MG63 (cell line): ENCODE measurements around the gene ORAI3. TPM values are rescaled to one million over a fixed set of nuclear protein-coding genes. Genes with fewer than 3 reads are reported as not detected.

Experiments used
- total RNA-seq: library from RNA; depleted of rRNA; stranded (reverse); fragments of >200 nt; shearing (Covaris generic); gene quantifications from 2 replicates; pipeline ENCODE4 v1.2.3, GENCODE V29; 2014; ENCODE audit warnings: low replicate concordance; rRNA removed

The ORAI3 gene
- total RNA-seq, 1 experiment from 2014 or later: 4.2 TPM

Other genes with a start within 250 kb of the ORAI3 start
- 2.6 and 6.9 TPM in 2 replicates for gene SRCAP, start 249.9 kb upstream of the ORAI3 start, total RNA-seq
- gene PHKG2, start 200.6 kb upstream of the ORAI3 start, total RNA-seq: 18.3 and 25.2 TPM in 2 replicates
- 4.1 and 9.1 TPM in 2 replicates for gene CFAP119, start 187.0 kb upstream of the ORAI3 start, total RNA-seq
- gene RNF40, start 186.7 kb upstream of the ORAI3 start, total RNA-seq: 116 and 127 TPM in 2 replicates
- gene ZNF629, start 161.9 kb upstream of the ORAI3 start, total RNA-seq: 10.3 and 13.6 TPM in 2 replicates
- gene BCL7C, start 55.0 kb upstream of the ORAI3 start, total RNA-seq: 64.3 and 70.8 TPM in 2 replicates
- not detected in 2 replicates for gene CTF1, start 52.5 kb upstream of the ORAI3 start, total RNA-seq
- 19.5 and 31.2 TPM in 2 replicates for gene FBXL19, start 25.5 kb upstream of the ORAI3 start, total RNA-seq
- gene SETD1A, start 8.7 kb downstream of the ORAI3 start, total RNA-seq: 0.17 and 0.76 TPM in 2 replicates
- gene HSD3B7, start 36.1 kb downstream of the ORAI3 start, total RNA-seq: 2.1 and 5.0 TPM in 2 replicates
- gene STX1B, start 61.6 kb downstream of the ORAI3 start, total RNA-seq: not detected in 2 replicates
- 31.6 and 47.1 TPM in 2 replicates for gene STX4, start 84.5 kb downstream of the ORAI3 start, total RNA-seq
- 34.1 and 47.4 TPM in 2 replicates for gene ZNF668, start 125.2 kb downstream of the ORAI3 start, total RNA-seq
- gene ZNF646, start 125.4 kb downstream of the ORAI3 start, total RNA-seq: 11.4 and 11.5 TPM in 2 replicates
- gene PRSS53, start 139.9 kb downstream of the ORAI3 start, total RNA-seq: 1.7 and 1.9 TPM in 2 replicates
- gene VKORC1, start 145.7 kb downstream of the ORAI3 start, total RNA-seq: 146 and 155 TPM in 2 replicates
- 24.1 and 42.5 TPM in 2 replicates for gene BCKDK, start 159.3 kb downstream of the ORAI3 start, total RNA-seq
- 59.1 and 78.2 TPM in 2 replicates for gene KAT8, start 168.6 kb downstream of the ORAI3 start, total RNA-seq
- gene PRSS8, start 186.7 kb downstream of the ORAI3 start, total RNA-seq: not detected in 2 replicates
- gene PRSS36, start 201.0 kb downstream of the ORAI3 start, total RNA-seq: 1.7 TPM in 1 of 2 replicates, not detected in the other
- 14.5 and 17.2 TPM in 2 replicates for gene FUS, start 231.1 kb downstream of the ORAI3 start, total RNA-seq